NCI-H2081 treated with DMSO at 0.1 percent for 48 hours (cell line): Measurements from ENCODE around the gene NDE1.

Experiments used
- DNase-seq: peaks from one replicate; lab custom pipeline; 2025; lab: John Stamatoyannopoulos, UW

Gene NDE1

DNA sequence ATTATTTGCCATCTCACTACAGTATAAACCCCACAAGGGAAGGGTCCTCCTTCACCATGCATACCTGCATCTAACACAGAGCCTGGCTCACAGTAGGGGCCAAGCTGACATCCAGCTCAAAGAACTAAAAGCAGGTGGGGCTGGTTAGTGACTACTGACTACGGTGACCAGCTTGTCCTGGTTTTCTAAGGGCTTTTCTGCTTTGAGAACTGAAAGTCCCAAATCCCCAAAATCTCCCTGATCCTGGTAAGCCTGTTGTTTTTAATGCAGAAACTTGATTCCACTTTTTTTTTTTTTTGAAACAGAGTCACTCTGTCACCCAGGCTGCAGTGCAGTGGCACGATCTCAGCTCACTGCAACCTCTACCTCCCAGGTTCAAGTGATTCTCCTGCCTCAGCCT is 89.4 kb downstream of the NDE1 start:
- DNase-seq = no peak

DNA sequence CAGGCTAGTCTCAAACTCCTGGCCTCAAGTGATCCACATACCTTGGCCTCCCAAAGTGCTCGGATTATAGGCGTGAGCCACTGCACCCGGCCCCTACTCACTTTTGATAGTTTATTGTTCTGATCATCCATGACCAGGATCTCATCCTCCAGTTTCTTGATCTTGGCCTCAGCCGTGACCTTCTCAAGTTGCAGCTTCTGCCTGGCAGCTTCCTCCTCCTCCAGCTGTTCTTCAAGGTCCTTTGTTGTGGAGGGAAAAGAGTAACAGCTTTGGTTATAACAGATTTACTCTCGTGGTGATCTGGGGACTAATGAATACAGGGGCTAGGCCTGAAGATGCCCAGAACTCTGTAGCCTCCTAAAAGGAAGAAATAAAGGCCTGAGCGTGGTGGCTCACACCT is 89.9 kb downstream of the NDE1 start:
- DNase-seq = no peak

DNA sequence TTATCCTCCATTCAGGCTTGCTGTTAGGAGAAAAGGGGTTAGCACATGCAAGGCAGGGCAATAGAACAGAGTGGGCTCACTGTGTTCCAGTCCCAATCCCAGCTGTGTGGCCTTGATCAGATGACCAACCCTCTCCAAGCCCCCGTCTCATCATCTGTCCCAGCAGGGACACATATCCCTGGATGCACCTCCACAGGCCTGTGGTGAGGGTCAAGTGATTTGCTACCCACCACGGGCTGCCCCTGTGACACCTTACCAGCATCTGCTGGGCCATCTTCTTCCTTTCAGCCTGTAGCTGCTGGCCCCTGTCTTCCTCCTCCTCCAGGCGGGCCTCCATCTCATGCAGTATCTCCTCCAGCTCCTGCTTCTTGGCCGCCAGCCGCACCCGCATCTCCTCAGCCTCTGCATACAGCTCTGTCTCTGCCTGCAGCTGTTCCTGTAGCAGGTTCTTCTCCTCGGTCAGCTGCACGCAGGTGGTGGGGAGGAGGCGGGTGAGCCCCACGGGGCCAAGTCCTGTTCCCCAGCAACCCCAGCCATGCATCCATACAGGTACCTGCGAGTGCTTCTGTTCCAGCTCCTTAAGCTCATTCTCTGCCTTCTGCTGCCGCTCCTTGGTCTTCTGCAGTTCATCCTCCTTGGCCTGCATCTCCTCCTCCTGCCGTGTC is 91.3 kb downstream of the NDE1 start:
- no peak for DNase-seq

DNA sequence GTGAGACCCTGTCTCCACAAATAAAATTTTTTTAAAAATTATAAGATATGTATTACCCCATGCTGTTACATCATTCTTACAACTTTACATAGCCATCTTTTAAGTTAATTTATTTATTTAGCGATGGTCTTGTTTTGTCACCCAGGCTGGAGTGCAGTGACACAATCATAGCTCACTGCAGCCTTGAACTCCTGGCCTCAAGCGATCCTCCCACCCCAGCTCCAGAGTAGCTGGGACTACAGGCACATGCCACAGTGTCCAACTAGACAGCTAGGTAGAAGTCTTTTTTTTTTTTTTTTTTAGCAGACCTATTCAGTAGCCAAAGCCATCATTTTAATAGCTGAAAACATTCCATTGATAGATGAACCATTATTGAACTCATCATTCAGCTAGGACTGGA is 92.7 kb downstream of the NDE1 start:
- no peak for DNase-seq

DNA sequence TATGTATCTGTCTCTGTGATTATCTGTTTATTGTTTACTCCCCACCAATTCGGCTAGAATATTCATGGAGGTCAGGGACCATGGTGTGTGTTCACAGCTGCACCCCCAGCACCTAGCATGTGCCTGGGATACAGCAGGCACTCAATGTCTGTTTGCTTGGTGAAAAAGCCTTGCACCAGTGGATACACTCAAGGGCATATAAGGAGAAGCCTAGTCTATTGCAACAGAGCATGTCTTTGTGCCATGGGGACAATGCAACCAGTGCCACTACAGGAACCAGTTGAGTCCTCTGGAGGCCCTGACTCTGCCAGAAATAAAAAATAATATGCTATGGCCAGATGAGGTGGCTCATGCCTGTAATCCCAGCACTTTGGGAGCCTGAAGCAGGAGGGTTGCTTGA is 93.6 kb downstream of the NDE1 start:
- no peak for DNase-seq

DNA sequence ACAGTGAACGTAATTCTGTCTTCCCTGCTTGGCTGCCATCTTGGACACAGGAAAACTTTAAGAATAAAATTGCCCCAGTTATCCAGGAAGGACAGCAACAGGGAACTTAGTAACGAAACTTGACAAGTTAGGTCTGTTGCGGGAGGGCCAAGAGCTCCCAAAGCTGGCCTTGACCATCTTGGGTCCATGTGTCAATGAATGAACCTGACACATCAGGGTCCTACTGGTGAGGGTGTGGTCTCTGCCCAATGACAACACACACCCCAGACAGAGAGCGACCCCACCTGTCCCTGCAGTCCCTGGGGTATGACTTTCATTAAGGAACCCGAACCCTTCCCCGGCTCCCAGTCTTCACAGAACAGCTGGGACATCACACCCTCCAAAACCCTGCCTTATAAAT is 96.3 kb downstream of the NDE1 start:
- no peak for DNase-seq

DNA sequence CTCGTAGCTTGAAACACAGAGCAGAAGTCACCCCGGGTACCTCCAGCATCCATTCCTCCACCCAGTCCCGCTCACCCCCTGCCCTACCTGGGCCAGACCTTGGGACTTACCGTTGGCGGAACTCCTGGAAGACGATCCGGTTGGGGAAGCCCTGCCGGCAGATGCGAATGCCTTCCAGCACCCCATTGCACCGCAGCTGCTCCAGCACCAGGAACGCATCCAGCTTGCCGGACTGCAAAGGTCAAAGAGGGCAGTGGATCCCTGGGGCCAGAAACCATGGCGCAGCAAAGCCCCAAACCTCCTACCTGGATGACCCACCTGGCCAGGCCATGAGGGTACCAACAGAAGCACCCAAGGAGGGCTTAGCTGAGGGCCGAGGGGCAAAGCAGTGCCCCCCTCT is 97.9 kb downstream of the NDE1 start:
- no peak for DNase-seq

DNA sequence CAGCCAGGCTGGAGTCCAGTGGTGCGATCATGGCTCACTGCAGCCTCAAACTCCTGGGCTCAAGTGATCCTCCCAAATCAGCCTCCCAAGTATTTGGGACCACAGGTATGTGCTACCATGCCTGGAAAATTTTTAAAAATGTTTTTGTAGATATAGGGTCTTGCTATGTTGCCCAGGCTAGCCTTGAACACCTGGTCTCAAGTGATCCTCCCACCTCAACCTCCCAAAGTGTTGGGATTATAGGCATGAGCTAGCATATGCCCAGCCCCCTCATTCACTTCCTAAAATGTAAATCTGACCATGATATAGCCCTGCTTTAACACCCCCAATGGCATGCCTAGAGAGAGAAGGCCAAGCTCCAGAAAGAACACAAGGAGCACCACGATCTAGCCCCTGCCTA is 98.6 kb downstream of the NDE1 start:
- DNase-seq = no peak

DNA sequence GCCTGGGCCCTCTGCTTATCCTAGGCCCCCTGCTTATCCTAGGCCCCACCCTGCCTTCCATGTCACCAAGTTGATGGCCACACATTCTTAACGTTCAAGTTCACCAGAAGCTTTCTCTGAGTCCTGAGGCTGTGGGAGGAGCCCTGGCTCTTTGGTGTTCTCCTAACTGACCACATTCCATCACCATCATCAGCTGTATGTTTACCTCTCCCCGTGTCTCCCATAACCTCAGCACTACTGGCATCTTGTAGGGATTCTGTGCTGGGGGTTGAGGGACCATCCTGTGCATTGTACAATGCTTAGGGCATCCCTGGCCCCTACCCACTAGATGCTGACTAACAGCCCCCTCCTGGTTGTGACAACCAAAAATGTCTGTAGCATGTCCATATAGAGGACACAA is 99.3 kb downstream of the NDE1 start:
- DNase-seq = no peak

DNA sequence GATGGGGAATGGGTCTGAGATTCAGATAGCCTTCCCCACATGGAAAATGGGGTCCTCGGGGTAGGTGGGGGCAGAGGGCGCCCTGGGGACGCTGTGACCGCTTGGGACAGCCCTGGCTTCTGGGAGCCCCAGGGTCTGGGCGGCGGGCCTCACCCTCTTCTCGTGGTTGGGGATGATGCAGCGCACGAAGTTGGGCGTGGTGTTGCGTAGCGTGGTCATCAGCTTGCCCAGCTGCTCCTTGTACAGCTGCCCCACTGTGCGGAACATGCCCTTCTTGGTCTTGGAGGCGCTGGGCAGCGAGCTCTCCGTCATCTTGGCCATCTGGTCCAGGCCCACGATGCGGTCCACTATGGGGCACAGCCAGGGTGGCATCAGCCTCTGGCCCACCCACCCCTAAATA is 99.9 kb downstream of the NDE1 start:
- no peak for DNase-seq

DNA sequence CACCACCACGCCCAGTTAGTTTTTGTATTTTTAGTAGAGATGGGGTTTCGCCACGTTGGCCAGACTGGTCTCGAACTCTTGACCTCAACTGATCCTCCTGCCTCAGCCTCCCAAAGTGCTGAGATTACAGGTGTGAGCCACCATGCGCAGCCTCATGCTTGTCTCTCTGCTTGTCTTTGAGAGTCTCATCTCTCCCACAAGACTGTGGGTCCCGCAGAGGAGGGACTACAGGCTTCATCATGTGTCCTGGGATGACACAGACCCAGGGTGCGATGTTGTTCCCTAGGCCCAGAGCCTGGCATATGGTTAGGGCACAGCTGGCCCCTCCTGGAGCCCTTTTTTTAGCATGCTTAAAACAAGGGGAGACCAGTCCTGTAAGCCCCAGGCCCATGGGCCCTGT is 101.9 kb downstream of the NDE1 start:
- no peak for DNase-seq

DNA sequence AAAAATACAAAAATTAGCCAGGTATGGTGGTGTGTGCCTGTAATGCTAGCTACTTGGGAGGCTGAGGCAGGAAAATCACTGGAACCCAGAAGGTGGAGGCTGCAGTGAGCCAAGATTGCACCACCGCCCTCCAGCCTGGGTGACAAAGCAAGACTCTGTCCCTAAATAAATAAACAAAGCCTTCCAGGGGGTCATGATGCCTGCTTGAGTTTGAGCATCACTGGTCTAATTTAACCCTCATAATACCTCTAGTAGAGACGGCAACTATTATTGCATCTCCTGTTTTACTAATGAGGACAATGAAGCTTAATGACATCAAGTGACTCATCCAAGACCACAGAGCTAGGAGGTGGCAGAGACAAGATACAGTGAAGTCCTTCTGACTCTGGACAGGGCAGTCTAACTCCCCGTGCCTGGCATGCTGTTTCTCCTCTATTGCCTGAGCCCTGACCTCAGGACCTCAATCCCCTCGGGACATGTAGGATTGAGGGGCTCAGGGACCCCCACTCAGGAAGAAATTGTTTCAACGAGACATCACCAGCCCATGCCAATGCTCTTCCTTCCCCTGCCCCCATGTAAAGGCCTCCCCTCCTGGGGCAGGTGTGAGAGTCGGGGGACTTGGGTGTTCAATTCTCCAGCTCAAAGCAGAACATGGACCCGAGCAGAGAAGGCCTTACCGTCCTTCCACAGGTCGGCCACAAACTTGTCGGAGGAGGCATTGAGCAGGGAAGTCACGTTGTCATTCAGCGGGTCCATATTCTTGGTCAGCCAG is 102.9 kb downstream of the NDE1 start:
- no peak for DNase-seq

DNA sequence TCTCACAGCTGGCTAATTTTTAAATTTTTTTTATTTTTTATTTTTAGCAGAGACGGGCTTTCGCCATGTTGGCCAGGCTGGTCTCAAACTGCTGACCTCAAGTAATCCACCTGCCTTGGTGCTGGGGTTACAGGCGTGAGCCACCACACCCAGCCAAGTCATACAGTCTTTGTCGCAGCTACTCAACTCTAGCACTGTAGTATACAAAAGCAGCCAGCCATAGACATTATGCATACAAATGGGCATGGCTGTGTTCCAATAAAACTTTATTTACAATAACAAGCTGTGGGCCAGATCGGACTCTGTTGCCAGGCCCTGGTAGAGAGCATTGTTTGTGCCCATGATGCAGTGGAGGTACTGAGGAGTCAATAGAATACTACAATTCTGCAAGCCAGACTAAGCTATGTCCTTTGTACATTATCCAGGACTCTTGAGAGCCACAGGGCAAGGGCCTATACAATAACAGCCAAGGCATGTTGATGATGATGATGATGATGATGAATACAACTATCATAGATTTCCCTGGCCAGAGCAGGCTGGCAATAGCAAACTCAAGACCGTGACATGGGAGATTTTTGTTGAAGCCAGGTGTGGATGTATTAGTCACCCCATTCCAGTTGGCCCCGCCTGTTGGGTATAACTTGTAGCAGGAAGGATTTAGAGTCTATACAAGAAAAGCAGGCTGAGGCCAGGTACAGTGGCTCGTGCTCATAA is 104.9 kb downstream of the NDE1 start:
- DNase-seq = no peak

DNA sequence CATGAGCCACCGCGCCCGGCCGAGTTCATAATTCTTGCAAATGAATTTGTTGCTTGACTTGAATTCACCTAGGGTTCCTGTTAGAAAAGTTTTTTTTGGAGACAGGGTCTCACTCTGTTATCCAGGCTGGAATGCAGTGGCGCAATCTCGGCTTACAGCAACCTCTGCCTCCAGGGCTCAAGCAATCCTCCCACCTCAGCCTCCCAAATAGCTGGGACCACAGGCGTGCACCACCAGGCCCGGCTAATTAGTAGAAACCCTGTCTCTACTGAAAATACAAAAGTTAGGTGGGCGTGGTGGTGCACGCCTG is 107.0 kb downstream of the NDE1 start:
- no peak for DNase-seq

DNA sequence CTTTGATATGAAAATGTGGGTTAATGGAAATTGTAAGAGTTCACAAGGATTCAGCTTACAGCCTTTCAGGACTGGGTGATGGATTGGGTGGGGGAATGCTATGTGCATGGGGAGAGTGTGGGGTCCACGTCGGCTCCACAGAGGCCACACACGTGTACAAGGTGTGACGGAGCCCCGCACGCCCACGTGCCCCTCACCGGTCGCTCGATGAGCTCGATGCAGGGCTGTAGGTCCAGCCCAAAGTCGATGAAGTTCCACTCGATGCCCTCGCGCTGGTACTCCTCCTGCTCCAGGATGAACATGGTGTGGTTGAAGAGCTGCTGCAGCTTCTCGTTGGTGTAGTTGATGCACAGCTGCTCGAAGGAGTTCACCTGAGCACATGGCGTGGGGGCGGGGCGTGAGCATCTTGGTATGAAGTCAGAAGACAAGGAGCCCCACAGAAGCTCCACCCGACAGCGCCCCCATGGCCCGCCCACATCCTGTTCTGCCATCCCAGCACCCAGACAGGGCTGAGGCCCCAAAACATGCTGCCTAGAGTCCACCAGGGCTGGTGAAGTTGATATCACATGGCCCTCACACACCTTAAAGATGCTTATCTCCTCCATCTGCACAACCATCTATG is 107.7 kb downstream of the NDE1 start:
- DNase-seq = no peak

DNA sequence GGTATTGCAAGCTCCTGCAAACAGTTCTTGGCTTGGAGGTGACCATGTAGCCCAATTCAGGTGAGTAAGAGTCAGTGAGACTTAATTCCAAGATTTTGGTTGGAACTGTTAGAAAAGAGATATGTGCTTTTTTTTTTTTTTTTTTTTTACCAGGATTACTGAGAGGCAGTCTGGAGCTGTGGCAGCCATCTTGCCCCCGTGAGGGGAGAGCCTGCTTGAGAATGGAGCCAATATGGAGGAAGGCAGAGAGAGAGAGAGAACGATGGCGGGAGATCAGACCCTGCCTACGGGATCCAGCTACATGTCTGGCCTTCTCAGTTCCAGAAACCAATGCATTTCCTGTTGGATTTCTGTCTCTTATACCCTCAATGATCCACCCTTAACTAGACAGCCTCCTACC is 109.0 kb downstream of the NDE1 start:
- DNase-seq = no peak

DNA sequence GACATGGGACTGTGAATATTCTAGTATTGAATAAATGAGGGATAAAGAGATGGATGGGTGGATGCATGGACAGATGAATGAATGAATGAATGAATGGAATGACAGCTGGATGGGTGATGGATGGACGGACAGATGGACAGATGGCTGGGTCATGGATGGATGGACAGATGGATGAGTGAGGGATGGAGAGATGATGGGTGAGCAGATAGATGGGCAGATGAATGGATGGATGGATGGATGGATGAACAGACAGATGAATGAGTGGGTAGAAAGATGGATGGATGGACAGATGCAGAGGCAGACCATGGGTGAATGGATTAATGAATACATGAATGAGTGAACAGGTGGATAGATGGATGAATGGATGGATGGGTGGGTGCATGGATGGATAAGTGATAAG is 110.1 kb downstream of the NDE1 start:
- no peak for DNase-seq

DNA sequence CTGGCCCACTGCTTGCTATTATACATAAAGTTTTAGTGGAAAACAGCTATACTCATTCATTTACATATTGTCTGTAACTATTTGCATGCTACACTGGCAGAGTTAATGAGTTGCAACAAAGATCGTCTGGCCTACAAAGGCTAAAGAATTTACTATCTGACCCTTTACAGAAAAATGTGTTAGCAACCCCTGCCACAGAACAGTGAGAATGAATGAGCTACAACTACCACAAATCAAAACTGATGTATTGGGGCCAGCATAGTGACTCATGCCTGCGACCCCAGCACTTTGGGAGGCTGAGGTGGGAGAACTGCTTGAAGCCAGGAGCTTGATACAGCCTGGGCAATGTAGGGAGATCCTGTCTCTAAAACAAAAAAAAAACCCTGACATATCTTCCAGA is 114.1 kb downstream of the NDE1 start:
- DNase-seq = no peak

DNA sequence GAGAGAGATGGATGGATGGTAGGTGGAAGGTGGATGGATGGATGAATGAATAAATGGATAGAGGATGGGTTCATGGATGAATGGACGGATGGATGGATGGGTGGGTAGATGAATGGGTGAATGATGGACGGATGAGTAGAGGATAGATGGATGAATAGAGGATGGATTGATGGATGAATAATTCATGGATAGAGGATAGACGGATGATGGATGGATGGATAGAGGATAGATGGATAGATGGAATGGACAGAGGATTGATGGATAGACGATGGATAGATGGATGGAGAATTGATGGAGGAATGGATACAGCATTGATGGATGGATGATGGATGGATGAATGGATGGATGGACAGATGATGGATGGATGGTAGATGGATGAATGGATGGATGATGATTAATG is 115.1 kb downstream of the NDE1 start:
- no peak for DNase-seq

DNA sequence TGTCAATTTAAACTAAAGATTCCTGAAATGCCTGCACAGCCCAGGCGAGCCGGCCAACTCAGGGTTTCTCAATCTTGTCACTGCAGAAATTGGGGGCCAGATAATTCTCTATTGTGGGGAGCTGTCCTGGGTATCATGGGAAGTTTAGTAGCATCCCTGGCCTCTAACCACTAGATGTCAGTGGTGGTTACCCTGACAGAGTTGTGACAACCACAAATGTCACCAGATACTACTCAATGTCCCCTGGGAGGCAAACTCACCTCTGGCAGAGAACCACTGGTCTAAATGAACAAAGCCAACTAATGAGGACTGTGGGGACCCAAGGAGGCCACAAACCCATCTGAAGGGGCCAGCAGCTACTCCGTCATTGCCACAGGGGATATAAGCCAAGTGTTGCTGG is 115.8 kb downstream of the NDE1 start:
- no peak for DNase-seq

DNA sequence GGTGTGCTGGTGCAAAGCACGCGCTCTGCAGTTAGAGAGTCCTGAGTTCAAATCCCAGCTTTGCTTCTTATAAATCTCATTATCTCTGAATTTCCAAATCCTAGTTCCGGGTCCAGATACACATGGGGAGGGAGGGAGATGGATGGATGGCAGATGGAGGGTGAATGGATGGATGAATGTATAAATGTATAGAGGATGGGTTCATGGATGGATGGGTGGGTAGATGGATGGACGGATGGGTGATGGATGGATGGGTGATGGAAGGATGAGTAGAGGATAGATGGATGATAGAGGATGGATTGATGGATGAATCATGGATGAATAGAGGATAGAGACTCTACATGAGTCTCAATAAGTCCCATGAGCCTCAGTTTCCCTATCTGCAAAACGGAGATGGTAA is 116.9 kb downstream of the NDE1 start:
- no peak for DNase-seq

DNA sequence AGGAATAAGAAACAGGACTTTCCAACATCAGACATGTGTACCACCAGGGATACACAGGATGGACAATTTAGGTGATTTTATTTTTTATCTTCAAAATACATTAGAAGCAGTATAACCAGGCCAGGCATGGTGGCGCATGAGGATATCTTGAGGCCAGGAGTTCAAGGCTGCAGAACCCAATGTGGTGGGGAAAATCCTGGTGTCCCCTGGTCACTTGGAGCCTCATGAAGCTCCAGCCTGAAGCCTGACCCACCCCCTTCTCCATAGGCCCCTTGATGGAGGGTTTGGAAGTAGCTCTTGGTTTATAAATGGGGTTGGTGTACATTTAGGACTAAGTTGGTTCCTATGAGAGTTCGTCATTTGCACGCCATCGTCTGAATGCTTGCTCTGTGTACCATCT is 118.2 kb downstream of the NDE1 start:
- DNase-seq = no peak

DNA sequence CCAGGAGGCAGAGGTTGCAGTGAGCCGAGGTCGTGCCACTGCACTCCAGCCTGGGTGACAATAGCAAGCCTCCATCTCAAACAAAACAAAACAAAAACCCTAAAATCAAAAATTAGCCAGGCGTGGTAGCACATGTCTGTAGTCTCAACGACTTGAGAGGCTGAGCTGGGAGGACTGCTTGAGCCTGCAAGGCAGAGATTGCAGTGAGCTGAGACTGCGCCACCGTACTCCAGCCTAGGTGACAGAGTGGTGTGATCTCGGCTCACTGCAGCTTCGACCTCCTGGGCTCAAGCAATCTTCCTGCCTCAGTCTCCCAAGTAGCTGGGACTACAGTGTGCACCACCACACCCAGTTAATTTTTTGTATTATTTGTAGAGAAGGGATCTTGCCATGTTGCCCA is 119.2 kb downstream of the NDE1 start:
- DNase-seq = no peak
